ENCODE measurements around the gene LMO1.

Gene LMO1

DNA sequence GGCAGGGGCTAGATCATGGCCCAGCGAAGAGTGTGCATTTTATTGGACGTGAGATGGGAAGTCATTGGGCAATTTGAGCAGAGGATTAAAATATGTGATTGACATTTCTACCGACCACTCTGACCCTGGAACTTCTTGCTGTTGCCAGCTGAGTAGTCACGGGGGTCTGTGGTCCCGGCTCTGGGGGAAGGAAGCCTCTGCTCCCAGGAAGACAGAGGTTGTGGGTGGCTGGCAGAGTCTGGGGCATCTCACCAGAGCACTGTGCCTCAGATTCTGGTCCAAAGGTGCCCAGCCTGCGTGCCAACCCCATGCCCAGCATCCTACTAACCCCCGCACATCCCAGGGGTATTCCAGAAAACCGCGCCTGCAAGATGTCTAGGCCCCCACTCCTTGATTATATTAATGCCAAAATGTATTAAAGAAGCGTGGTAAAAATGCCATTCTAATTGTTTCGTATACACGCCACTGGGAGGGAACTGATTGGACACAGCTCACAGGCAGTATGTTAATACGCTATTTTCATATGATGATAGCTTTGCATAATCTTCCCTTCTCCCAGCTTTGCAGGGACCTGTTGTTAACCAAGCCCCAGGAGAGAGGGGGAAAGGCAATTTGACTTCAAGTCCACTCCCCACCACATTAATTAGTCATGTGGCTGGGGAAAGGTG is 25.3 kb upstream of the LMO1 start:
- no peak for DNase-seq (ENCODE audit: low read depth in 1 of 2, low spot score in 1 of 2)

DNA sequence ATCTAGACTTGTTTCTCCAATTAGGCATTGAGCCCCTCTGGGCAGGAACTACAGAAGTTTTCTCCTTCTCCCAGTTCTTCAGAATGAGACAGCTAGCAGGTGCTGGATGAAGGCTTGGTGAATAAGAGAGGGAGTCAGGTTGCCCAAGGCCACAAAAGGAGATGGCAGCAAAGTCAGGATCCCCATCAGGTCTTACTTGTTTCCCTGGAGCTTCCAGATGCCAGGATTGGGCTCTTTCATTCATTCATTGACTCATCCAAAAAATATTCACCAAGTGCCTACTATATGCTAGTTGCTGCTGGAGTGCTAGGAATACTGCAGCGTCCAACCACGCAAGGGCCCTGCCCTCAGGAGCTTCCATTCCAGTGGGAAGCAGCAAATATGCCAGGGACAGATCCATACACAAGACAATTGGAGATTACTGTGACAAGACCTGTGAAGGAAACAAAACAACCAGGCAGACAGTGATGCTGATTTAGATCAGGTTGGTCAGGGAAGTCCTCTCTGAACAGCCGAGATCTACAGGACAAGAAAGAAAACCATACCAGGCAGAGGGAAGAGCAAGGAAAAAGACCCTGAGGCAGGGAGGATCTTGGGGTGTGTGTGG is 24.6 kb upstream of the LMO1 start:
- no peak for DNase-seq (ENCODE audit: low read depth in 1 of 2, low spot score in 1 of 2)

DNA sequence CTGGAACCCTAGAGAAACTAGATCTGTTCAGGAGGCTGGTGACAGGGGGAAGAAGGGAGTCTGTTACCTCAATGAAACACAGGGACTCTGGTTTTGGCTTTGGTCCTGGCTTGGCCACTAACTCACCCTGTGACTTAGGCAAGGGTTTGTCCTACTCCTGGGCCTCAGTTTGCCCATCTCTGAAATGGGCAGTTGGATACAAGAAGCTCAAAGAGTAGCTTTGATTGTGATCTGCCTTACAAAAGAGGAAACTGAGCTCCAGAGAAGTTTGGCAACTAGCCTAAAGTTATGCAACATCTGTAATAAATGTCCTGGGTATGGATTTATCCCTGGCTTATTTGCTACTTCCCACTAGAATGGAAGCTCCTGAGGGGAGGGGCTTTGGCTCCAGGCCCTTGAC is 24.0 kb upstream of the LMO1 start:
- no peak for DNase-seq (ENCODE audit: low read depth in 1 of 2, low spot score in 1 of 2)

DNA sequence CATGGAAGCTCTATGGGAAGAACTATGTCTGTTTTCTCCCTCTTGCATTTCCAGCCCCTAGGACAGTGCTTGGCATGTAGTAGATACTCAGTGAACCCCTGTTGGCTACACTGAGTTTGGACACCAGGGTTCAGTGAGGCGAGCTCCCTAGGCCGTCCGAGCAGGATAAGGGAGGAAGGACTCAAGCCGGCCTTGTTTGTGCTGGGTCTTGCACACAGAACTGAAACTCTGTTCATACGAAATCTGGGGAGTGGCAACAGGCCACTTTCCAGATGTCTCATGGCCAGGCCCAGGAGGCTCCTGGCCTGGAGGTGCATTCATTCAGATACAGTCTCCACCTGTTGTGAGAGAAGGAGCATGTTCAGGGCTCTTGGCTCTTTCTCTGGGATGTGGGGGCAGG is 23.6 kb upstream of the LMO1 start:
- DNase-seq (ENCODE audit: low read depth in 1 of 2, low spot score in 1 of 2): no peak

DNA sequence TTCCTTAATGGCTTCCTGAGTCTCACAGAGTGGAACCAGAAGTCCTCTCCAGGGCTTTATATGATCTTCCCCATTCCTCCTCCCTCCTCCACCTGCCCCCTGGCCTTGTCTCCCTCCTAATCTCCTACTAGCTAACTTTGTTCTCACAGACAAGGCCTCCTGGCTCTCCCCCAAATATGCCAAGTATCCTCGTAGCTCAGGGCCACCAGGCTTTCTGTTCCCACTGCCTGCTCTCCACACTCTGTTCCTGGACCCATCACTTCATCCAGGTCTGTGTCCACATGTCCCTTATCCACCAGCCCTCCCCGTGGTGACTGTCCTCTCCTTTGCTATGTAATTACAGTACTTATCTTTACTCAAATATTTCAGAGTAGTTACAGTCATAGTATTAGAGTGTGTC is 23.2 kb upstream of the LMO1 start:
- DNase-seq (ENCODE audit: low read depth in 1 of 2, low spot score in 1 of 2): no peak

DNA sequence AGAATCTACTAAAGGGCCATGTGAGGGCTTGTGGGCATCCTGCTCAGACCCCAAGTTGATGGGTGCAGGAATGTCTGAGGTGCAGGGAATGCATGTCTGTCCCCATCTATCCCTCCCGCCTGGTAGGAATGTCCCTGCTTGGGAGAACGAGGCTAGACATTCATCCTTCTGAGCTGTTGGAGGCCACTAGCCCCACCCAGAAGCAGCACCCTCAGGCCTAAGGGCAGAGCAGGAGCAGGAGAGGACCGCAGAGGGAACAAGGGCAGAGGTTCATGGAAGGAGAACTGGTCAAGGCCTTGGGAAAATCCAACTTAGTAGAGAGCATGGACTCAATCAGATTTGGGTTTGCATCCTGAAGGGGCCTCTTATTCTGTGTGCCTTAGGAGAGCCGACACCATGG is 22.1 kb upstream of the LMO1 start:
- DNase-seq (ENCODE audit: low read depth in 1 of 2, low spot score in 1 of 2): no peak

DNA sequence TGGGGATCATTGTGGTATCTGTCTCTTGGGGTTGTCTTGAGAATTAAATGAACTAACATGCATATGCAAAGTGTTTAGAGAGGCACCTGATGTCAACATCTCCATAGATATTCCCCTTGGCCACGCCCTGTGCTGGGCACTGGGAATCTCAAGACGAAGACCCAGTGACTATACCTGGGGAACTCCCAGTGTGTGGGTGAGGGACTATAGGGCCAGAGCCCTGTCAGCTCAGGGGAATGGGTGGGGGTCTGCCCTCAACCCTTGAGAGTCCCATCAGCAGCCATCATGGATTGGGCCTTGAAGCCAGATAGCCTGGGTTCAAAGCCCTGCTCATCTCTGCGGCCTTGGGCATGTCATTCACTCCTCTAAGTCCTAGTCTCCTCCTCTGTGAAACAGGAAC is 21.6 kb upstream of the LMO1 start:
- DNase-seq (ENCODE audit: low read depth in 1 of 2, low spot score in 1 of 2): no peak

DNA sequence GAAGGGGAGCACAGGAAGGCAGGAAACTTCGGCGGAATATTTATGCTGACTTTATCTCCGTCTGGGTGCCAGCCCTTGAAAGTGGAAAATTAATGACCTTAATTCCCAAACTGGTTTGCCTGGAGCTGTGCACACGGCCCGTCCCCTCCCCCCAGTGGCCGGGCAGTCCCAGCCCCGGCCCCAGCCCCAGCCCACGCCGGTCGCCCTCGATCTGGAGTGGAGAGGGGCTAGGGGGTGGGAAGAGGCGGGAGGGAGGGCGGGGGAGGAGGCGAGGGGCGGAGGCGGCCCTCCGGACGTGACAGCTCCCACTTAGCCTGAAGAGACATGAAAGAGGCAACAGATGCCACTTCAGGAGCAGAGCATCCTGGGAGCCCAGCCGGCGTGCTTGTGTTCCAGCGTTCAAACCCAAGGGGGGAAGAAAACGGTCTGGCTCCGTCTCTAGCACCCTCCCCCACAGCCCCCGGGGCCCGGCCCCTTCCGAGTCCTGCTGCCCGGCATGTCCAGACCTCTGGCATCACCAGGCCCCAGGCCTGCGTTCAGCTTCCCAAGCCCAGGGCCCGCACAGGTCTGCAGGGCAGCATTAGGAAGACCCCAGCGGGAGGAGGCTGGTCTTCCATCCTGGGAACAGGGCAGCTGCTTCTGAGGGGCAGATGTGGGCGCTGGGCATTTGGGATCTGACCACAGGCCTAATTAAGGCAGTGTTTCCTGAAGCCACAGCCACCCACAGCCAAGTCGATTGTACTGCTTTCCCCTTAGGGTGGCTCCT is 20.0 kb upstream of the LMO1 start:
- DNase-seq (ENCODE audit: low read depth in 1 of 2, low spot score in 1 of 2): no peak

DNA sequence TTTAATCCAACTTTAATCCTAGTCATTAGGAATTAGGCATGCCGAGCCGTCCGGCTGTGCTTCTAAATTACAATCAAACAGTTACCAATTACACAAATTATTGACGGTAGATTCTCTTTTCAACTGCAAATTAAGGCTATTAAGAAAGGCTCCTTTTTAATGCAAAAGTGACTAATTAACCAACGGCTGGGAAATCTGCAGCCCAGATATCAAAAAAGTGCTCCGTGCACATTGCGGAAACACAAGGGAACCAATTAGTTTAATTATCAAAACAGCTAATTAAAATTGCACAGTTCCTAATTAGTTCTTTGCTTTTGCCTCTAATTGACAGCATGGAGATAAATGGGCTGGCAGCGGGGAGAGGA is 19.4 kb upstream of the LMO1 start:
- no peak for DNase-seq (ENCODE audit: low read depth in 1 of 2, low spot score in 1 of 2)

DNA sequence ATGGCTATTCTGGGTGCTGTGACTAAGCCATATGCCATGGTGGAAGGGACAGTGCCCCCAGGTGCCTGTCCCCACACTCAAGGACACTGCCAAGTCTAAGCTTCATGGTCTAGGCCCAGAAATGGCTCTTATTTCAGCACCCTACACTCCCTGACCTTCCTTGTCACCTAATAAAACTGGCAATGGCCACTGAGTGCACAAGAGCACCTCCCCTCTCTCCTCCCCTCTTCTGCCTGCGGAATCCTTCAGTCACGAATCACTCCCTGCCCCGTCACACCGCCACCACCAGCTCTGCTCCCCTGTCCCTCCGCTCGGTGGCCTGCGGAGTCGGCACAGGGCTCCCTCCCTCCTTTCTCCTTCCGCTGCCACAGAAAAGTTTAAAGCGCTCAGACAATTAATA is 19.0 kb upstream of the LMO1 start:
- DNase-seq (ENCODE audit: low read depth in 1 of 2, low spot score in 1 of 2): no peak

DNA sequence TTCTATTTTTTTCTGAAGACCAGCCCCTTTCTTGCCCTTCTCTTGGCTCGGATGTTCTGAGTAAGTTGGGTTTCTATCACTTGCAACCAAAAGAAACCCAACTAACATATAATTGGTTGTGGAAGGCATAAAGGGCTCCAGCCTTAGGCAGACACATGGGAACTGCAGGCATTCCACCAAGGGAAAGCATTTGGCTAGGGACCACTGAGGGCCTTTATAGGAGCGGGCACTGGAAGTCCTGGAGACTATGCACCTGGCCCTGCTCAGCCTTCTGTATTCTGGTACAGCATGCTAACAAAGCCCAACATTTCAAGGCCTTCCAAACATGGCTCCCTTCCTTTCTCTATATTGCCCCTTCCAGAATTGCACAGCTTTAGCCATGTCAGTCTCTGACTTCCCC is 17.6 kb upstream of the LMO1 start:
- no peak for DNase-seq (ENCODE audit: low read depth in 1 of 2, low spot score in 1 of 2)

DNA sequence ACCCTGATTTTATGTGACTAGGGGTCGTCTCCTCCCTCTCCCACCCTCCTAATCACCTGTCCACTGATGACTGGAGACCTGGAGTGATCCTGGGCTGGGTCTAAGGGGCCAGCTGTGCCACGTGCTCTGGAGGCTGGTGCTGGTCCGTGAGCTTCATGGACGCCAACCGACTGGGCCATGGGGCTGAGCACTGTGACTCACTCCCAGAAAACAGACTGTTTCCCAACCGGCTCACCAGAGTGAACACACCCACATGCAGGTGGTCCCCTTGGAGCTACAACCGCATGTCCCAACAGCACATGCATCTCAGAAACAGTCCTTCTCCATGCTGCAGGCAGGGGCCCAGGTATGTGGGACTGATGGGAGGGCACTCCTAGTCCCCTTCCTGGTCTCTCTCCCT is 14.0 kb upstream of the LMO1 start:
- DNase-seq (ENCODE audit: low read depth in 1 of 2, low spot score in 1 of 2): no peak

DNA sequence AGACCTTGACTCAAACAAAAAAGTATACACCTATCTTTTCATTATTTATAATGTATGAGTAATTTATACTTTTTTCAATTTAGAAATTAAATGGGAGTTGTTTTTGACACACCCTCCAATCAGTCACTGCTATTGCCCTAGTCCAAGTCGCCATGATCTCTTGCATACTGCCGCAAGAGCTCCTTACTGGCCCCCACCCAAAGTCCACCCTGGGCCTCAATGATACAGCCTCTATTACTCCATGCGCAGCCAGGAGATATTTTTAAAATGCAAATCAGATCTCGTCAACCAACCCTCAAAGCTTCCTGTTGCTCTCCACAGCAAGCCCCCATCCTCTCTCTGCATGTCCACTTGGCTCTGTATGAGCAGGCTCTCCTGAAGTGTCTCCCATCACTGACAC is 12.8 kb upstream of the LMO1 start:
- no peak for DNase-seq (ENCODE audit: low read depth in 1 of 2, low spot score in 1 of 2)

DNA sequence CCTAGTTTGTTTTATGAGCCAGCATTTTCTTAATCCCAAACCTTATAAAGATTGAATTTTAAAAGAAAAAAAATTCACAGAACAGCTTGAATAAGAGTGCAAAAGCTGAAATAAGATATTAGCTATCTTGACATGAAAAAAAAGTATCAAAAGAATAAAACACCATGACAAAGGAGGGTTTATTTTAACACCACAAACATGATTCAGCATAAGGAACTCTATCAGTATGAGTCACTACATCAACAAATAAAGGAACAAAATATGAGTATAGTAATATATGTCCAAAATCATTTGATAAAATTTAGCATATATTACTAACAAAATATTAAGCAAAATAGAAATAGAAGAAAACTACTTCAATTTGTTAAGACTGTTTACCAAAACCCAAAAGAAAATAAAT is 9.6 kb upstream of the LMO1 start:
- DNase-seq (ENCODE audit: low read depth in 1 of 2, low spot score in 1 of 2): no peak

DNA sequence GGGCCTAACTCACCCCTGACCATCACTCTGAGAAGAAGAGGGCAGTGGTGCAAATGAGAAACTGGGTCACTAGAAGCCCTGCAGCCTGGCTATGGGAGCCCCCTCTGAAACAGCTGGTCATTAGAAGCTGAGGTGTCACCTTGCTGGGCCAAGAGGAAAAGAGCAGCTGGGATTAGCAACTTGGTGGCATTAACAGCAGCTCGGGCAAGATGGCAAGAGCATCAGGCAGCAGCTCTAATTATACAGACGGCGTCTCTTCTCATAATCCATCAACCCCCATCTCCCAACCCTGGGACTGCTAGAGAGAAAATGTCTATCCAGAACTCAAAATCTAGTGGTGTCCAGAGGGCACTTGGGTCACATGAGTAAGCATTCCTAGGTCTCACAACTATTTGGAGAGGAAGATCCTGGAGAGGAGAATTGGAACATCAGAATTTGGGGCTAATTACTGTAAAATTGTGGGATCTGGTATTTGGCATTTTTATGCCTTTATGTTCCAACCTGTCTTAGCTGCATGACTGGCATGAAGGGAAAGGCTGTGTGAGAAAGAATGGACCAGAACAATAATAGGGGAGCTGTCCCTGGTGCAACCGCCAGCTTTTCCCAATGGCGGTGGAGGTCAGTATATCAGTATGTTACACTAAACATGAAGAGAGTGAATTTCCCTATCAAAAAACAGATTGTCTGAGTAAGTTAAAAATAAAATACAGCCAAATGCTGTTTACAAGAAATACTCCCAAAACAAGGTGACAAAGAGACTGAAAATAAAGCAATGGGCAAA is 7.6 kb upstream of the LMO1 start:
- DNase-seq (ENCODE audit: low read depth in 1 of 2, low spot score in 1 of 2): no peak

DNA sequence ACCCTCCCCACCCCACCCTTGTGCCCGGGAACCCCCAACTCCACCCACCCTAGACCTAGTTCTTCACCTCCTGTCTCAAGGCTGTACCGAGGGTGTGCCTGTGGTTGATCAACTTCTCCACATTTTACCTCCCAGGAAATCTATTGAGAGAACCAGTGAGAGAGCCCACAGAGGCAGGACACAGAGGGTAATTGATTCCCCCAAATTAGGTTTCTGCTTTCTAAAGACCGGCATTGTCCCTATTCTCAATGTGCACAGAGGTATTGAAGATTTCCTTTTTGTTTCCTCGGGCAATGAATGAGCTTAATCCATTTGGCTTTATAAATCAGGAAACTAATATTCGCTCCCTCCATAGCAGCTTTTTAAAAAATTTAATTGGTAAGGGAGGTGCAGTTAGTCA is 6.0 kb upstream of the LMO1 start:
- DNase-seq (ENCODE audit: low read depth in 1 of 2, low spot score in 1 of 2): no peak

DNA sequence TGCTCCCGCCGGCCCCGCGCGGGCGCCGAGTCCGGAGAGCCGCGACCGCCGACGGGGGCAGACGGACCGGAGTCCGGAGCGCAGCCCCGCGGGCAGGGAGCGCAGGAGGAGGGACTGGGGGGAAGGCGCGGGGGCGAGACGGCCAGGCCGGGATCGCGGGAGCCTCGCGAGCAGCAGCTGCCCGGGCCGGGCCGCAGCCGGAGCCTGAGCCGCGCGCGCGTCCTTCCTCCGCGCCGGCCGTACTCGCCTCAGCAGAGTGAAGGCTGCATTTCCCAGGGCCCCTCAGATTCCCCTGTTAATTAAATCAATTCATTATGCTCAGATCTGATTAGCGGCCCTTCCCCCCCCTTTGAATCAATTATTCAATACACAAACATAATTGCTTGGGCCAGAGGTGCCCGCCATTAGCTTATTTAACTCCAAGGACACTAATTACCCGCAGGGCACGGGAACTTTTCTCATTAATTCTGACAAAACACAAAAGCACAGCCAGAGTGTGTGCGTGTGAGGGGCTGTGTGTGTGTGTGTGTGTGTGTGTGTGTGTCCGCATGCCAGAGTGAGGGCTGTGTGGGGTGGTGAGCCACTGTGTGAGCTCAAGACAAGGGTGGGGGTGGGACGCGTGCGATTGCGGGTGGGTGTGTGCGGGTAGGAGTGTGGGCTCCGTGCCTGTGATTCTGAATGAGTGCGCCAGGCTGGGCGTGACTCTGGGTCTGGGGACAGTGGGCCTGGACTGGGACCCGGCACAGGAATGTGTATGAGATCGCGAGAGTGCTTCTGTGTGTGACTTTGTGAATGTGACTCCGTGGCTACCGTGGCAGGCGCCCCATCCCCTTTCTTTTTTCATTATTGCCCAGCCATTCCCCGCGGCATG is 5.1 kb upstream of the LMO1 start:
- no peak for DNase-seq (ENCODE audit: low read depth in 1 of 2, low spot score in 1 of 2)

DNA sequence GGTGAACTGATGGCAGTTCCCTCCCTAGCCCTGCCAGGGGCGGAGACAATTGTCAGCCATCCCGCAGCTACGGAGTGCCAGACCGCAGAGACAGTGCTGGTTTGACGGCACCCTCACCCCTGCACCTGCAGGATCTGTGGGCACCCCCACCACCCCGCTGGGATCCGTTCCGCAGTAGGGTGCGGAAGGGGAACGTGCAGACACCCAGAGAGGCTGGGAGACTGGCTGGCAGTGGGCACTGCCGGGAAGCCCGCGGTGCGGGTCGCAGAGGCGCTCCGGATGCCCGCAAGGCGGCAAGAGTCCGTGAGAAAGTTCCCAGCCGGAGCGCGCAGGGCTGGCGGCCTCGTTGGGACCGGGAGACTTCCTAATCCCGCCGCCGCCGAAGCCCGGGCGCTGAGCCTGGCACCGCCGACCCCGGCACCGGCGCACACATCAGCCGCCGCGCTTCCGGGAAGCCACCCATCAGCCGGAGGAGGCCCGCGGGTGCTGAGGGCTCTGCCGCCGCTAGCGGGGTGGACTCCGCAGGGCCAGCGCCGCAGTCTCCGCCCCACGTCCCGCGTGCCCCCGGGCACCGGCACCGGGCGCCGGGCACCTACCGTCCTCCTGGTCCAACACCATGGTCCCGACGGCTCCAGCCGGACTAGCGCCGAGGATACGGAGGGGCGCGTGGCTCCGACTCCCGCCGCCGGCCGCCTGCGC is 4.3 kb upstream of the LMO1 start:
- no peak for DNase-seq (ENCODE audit: low read depth in 1 of 2, low spot score in 1 of 2)

DNA sequence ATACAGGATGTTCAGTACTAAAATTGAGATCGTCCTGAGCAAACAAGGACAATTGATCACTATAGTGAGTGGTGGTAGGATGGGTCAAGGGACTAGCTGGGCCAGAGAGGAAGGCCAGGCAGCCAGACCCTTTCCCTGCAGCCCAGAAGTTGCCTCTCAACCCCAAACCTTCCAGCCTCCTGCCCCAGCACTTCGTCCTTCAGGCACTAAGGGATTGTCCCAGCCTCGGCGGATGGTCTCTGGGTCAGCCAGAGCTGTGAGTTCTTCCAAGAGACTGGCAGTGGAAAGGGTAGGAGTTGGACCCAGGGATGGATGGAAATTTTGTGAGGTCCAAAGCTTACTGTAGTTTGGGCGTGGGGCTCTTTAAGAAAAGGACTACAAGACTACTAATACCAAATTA is 3.6 kb upstream of the LMO1 start:
- DNase-seq (ENCODE audit: low read depth in 1 of 2, low spot score in 1 of 2): no peak

All from activated T-helper 1 cell treated with anti-CD3 and anti-CD28 coated beads, Interleukin-2, amount 50 U/mL, for 16 hours (primary cell).